ENCODE measurements around the gene IGHMBP2.

The IGHMBP2 gene

GRCh38 chr11:68939583-68940555 is 36.2 kb downstream of the IGHMBP2 start:
- H3K4me2 ChIP-seq (ENCODE audit: low read length): no peak overlapping the region
- no peak overlapping the region for H3K9ac ChIP-seq (ENCODE audit: low read length)
- no peak overlapping the region for H2BK12ac ChIP-seq (ENCODE audit: low read length)
- no CpG with 5 or more reads among the region's 33 CpGs for WGBS (ENCODE audit: extremely low coverage, insufficient coverage, insufficient read length)
- H3K18ac ChIP-seq (ENCODE audit: low read length): no peak overlapping the region
- H3K79me1 ChIP-seq (ENCODE audit: low read length): no peaks in the 10 kb centered on the region
- H3K27ac ChIP-seq (ENCODE audit: low read depth, low read length): no peak overlapping the region
- no peak overlapping the region for H4K12ac ChIP-seq (ENCODE audit: low read depth, low read length)
- H4K8ac ChIP-seq (ENCODE audit: low read depth, low read length): no peak overlapping the region
- no peak for DNase-seq
- no peak overlapping the region for H3K4ac ChIP-seq (ENCODE audit: low read depth, low read length)
- no peaks in the 10 kb centered on the region for H3K4me1 ChIP-seq (ENCODE audit: control insufficient read depth in 1 of 2, insufficient read depth in 2 of 2, low read length in 2 of 2)
- no peak overlapping the region for H2AFZ ChIP-seq (ENCODE audit: insufficient read depth, low read length, poor library complexity)
- peaks cover 4% of the 10 kb centered on the region for H3K9me3 ChIP-seq (ENCODE audit: insufficient read depth, low read depth, low read length)
- no peak overlapping the region for H3K14ac ChIP-seq (ENCODE audit: low read length)
- no peak overlapping the region for H2BK5ac ChIP-seq (ENCODE audit: low read depth, low read length, poor library complexity)
- H3K4me3 ChIP-seq (ENCODE audit: low read depth, low read length): no peak overlapping the region
- no peak overlapping the region for H3K23ac ChIP-seq (ENCODE audit: low read length)
- H3K79me2 ChIP-seq (ENCODE audit: control insufficient read depth, insufficient read depth, low read length, poor library complexity): no peaks in the 10 kb centered on the region
- H4K91ac ChIP-seq (ENCODE audit: low read depth, low read length): no peak overlapping the region
- peaks cover 49 to 55% of the 10 kb centered on the region in 2 experiments for H3K36me3 ChIP-seq (ENCODE audit: control insufficient read depth in 1 of 2, insufficient read depth in 2 of 2, low read length in 2 of 2)
- H3K27me3 ChIP-seq (ENCODE audit: insufficient read depth, low read length): no peaks in the 10 kb centered on the region
- no peak overlapping the region for H2BK120ac ChIP-seq (ENCODE audit: insufficient read depth, low read length, poor library complexity)
- no peak overlapping the region for H2AK5ac ChIP-seq (ENCODE audit: low read length)

DNA sequence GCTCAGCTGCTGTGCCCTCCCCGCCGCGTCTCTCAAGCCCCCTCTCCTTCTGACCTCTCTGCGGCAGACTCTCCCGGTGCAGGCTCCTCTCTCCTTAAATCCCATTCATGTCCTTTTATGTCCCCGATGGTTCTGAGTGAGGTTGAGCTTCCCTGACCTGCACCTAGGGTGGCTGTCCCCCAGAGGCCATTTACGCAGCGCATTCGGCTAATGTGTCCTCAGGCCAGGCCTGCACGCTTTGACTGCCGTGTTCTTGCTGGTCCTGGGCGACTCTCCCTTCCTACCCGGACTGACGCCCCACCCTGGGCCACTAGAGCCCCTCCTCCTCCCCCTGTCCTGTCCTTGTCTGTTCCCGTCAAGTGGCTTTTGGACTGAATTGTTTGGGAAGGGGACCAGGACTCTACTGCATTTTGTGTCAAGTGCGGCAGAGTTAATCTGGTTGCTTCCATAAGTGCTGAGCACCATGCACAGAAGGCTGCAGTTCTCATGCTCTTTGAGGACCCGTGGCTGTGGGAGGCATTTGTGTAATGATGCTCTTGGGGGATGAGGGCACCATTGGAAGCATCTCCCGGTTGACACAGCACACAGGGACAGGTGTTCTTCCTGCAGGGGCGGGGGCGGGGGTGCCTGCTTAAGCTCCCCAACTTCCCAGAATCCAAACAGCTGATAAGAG is 37.1 kb downstream of the IGHMBP2 start:
- H3K27ac ChIP-seq (ENCODE audit: low read depth, low read length): no peak overlapping the region
- H2BK120ac ChIP-seq (ENCODE audit: insufficient read depth, low read length, poor library complexity): no peak overlapping the region
- no peak overlapping the region for H2BK12ac ChIP-seq (ENCODE audit: low read length)
- H4K12ac ChIP-seq (ENCODE audit: low read depth, low read length): no peak overlapping the region
- no peak overlapping the region for H3K14ac ChIP-seq (ENCODE audit: low read length)
- H3K4ac ChIP-seq (ENCODE audit: low read depth, low read length): no peak overlapping the region
- H3K23ac ChIP-seq (ENCODE audit: low read length): no peak overlapping the region
- DNase-seq: peak in 1 of 2 donors; percentile 56
- peaks cover 4% of the 10 kb centered on the region for H3K9me3 ChIP-seq (ENCODE audit: insufficient read depth, low read depth, low read length)
- no peak overlapping the region for H3K4me2 ChIP-seq (ENCODE audit: low read length)
- no peak overlapping the region for H2AFZ ChIP-seq (ENCODE audit: insufficient read depth, low read length, poor library complexity)
- H3K27me3 ChIP-seq (ENCODE audit: insufficient read depth, low read length): no peaks in the 10 kb centered on the region
- H3K4me1 ChIP-seq (ENCODE audit: control insufficient read depth in 1 of 2, insufficient read depth in 2 of 2, low read length in 2 of 2): no peaks in the 10 kb centered on the region
- H3K36me3 ChIP-seq (ENCODE audit: control insufficient read depth in 1 of 2, insufficient read depth in 2 of 2, low read length in 2 of 2): peaks cover 43 to 46% of the 10 kb centered on the region in 2 experiments
- no peak overlapping the region for H4K8ac ChIP-seq (ENCODE audit: low read depth, low read length)
- no peaks in the 10 kb centered on the region for H3K79me1 ChIP-seq (ENCODE audit: low read length)
- no peaks in the 10 kb centered on the region for H3K79me2 ChIP-seq (ENCODE audit: control insufficient read depth, insufficient read depth, low read length, poor library complexity)
- H2BK5ac ChIP-seq (ENCODE audit: low read depth, low read length, poor library complexity): no peak overlapping the region
- H3K9ac ChIP-seq (ENCODE audit: low read length): no peak overlapping the region
- WGBS (ENCODE audit: extremely low coverage, insufficient coverage, insufficient read length): no CpG with 5 or more reads among the region's 20 CpGs
- no peak overlapping the region for H2AK5ac ChIP-seq (ENCODE audit: low read length)
- no peak overlapping the region for H3K4me3 ChIP-seq (ENCODE audit: low read depth, low read length)
- H3K18ac ChIP-seq (ENCODE audit: low read length): no peak overlapping the region
- no peak overlapping the region for H4K91ac ChIP-seq (ENCODE audit: low read depth, low read length)

DNA sequence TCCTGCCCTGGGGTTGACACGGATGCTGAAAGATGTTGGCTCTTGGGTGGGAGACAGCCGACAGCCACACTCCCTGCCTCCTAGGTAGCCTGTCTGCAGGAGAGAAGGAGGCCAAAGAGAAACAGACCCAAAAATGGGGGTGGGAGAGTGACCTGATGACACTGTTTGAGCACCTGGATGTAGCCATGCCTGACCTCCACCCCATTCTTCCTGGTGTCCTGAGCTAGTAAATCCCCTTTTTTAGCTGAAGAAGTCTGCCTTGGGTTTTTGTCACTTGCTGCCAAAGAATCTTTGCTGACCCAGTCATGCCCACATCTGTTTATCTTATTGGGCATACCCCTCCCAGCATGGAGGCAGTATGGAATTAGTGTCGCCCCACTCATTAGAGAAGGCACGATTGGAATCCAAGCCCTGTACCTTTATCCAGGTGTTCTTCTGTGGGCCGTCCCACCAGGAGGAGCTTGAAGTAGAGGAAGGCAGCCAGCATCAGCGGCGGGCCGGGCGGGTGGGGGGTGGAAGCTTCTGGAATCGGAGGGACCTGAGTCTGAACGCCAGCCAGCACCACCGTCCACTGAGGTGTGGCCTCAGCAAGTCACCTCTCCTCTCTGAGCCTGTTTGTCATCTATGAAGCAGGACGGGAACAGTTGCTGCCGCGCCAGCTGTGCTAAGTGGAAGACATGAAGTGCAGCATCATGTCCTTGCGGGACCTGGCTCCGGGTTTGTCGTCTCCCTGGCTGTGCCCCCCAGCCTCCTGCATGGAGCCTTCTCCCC is 37.8 kb downstream of the IGHMBP2 start:
- Histone ChIP-seq H4K12ac (ENCODE audit: low read depth, low read length) (no peak overlapping the region), H3K4me1 (ENCODE audit: control insufficient read depth in 1 of 2, insufficient read depth in 2 of 2, low read length in 2 of 2) (no peaks in the 10 kb centered on the region), H3K4me3 (ENCODE audit: low read depth, low read length) (no peak overlapping the region), H2AFZ (ENCODE audit: insufficient read depth, low read length, poor library complexity) (no peak overlapping the region), H3K18ac (ENCODE audit: low read length) (no peak overlapping the region), H3K27me3 (ENCODE audit: insufficient read depth, low read length) (no peaks in the 10 kb centered on the region), H2BK120ac (ENCODE audit: insufficient read depth, low read length, poor library complexity) (no peak overlapping the region), H4K91ac (ENCODE audit: low read depth, low read length) (no peak overlapping the region), H2AK5ac (ENCODE audit: low read length) (no peak overlapping the region), H3K9me3 (ENCODE audit: insufficient read depth, low read depth, low read length) (peaks cover 4% of the 10 kb centered on the region), H3K14ac (ENCODE audit: low read length) (no peak overlapping the region), H3K9ac (ENCODE audit: low read length) (no peak overlapping the region), H3K27ac (ENCODE audit: low read depth, low read length) (no peak overlapping the region), H3K23ac (ENCODE audit: low read length) (no peak overlapping the region), H2BK5ac (ENCODE audit: low read depth, low read length, poor library complexity) (no peak overlapping the region), H4K8ac (ENCODE audit: low read depth, low read length) (no peak overlapping the region), H3K79me1 (ENCODE audit: low read length) (no peaks in the 10 kb centered on the region), H3K79me2 (ENCODE audit: control insufficient read depth, insufficient read depth, low read length, poor library complexity) (no peaks in the 10 kb centered on the region), H3K4ac (ENCODE audit: low read depth, low read length) (no peak overlapping the region), H3K36me3 (ENCODE audit: control insufficient read depth in 1 of 2, insufficient read depth in 2 of 2, low read length in 2 of 2) (peaks cover 36 to 39% of the 10 kb centered on the region in 2 experiments), H3K4me2 (ENCODE audit: low read length) (no peak overlapping the region), H2BK12ac (ENCODE audit: low read length) (no peak overlapping the region)
- peak; percentile 84 to 89 for DNase-seq
- WGBS (ENCODE audit: extremely low coverage, insufficient coverage, insufficient read length): no CpG with 5 or more reads among the region's 18 CpGs

GRCh38 chr11:68942095-68942620 is 38.5 kb downstream of the IGHMBP2 start:
- Histone ChIP-seq H3K36me3 (ENCODE audit: control insufficient read depth in 1 of 2, insufficient read depth in 2 of 2, low read length in 2 of 2) (peaks cover 30 to 32% of the 10 kb centered on the region in 2 experiments), H4K91ac (ENCODE audit: low read depth, low read length) (no peak overlapping the region), H4K12ac (ENCODE audit: low read depth, low read length) (no peak overlapping the region), H4K8ac (ENCODE audit: low read depth, low read length) (no peak overlapping the region), H3K14ac (ENCODE audit: low read length) (no peak overlapping the region), H2BK12ac (ENCODE audit: low read length) (no peak overlapping the region), H3K23ac (ENCODE audit: low read length) (no peak overlapping the region), H2AK5ac (ENCODE audit: low read length) (no peak overlapping the region), H3K9ac (ENCODE audit: low read length) (no peak overlapping the region), H3K4ac (ENCODE audit: low read depth, low read length) (no peak overlapping the region), H3K27me3 (ENCODE audit: insufficient read depth, low read length) (no peaks in the 10 kb centered on the region), H3K4me2 (ENCODE audit: low read length) (no peak overlapping the region), H2AFZ (ENCODE audit: insufficient read depth, low read length, poor library complexity) (no peak overlapping the region), H3K9me3 (ENCODE audit: insufficient read depth, low read depth, low read length) (peaks cover 4% of the 10 kb centered on the region), H3K4me1 (ENCODE audit: control insufficient read depth in 1 of 2, insufficient read depth in 2 of 2, low read length in 2 of 2) (no peaks in the 10 kb centered on the region), H3K79me1 (ENCODE audit: low read length) (no peaks in the 10 kb centered on the region), H2BK5ac (ENCODE audit: low read depth, low read length, poor library complexity) (no peak overlapping the region), H3K79me2 (ENCODE audit: control insufficient read depth, insufficient read depth, low read length, poor library complexity) (no peaks in the 10 kb centered on the region), H3K4me3 (ENCODE audit: low read depth, low read length) (no peak overlapping the region), H3K18ac (ENCODE audit: low read length) (no peak overlapping the region), H2BK120ac (ENCODE audit: insufficient read depth, low read length, poor library complexity) (no peak overlapping the region), H3K27ac (ENCODE audit: low read depth, low read length) (no peak overlapping the region)
- no CpG with 5 or more reads among the region's 11 CpGs for WGBS (ENCODE audit: extremely low coverage, insufficient coverage, insufficient read length)
- no peak for DNase-seq
